BLaER1 treated with 17β-estradiol and CSF1 and Interleukin-3, amounts not matched to agents 10 nM and 100 nM (cell line): ENCODE data around the gene CD72.

Source experiments
- H3K27ac ChIP-seq, 11 experiments: shearing (Covaris generic); formaldehyde crosslinking; 2 replicates each; pipeline ENCODE4 v1.8.1; 2022
- H3K27me3 ChIP-seq, 11 experiments: shearing (Covaris generic); formaldehyde crosslinking; 2 replicates each; pipeline ENCODE4 v1.8.1; 2022
- H3K36me3 ChIP-seq, 11 experiments: shearing (Covaris generic); formaldehyde crosslinking; 2 replicates each; pipeline ENCODE4 v1.8.1; 2022
- H3K4me1 ChIP-seq, 10 experiments: shearing (Covaris generic); formaldehyde crosslinking; 2 replicates each; pipeline ENCODE4 v1.8.1; 2022
- H3K4me2 ChIP-seq, 11 experiments: shearing (Covaris generic); formaldehyde crosslinking; 2 replicates each; pipeline ENCODE4 v1.8.1; 2022
- H3K4me3 ChIP-seq, 10 experiments: shearing (Covaris generic); formaldehyde crosslinking; 2 replicates each; pipeline ENCODE4 v1.8.1; 2022
- H3K9ac ChIP-seq, 11 experiments: shearing (Covaris generic); formaldehyde crosslinking; 2 replicates each; pipeline ENCODE4 v1.8.1; 2022
- H3K9me3 ChIP-seq, 11 experiments: shearing (Covaris generic); formaldehyde crosslinking; replicated peaks in 1 of 11; 2 replicates each; pipeline ENCODE4 v1.8.1; 2022
- H4K20me1 ChIP-seq, 11 experiments: shearing (Covaris generic); formaldehyde crosslinking; 2 replicates each; pipeline ENCODE4 v1.8.1; 2022
- Cebpa-rat ChIP-seq, 11 experiments: shearing (Covaris generic); IDR thresholded peaks; 2 replicates each; pipeline ENCODE4 v1.8.1; 2022

Gene CD72

GRCh38 chr9:35636135-35636876 lies 18.1 kb upstream of the CD72 start:
- peak overlapping the region; percentile 66 to 96 (median 84) for H3K4me2 ChIP-seq
- TF ChIP-seq Cebpa-rat (IDR thresholded peaks at IDR 0.05), result no peak
- H4K20me1 ChIP-seq, result no peaks in the 10 kb centered on the region
- H3K36me3 ChIP-seq, result peaks cover 0 to 9% (median 7%) of the 10 kb centered on the region in 11 experiments; a peak in 8 of 22 replicates
- H3K4me3 ChIP-seq, result peak overlapping the region in 3 of 10 experiments; percentile 11 to 26 (median 14); a peak in 3 of 20 replicates
- H3K9me3 ChIP-seq, result peaks cover 0 to 17% (median 13%) of the 10 kb centered on the region in 11 experiments; a peak in 16 of 22 replicates
- no peaks in the 10 kb centered on the region for H3K27me3 ChIP-seq
- peak overlapping the region; percentile 41 to 82 (median 70) for H3K9ac ChIP-seq
- peaks cover 72 to 87% (median 80%) of the 10 kb centered on the region in 10 experiments for H3K4me1 ChIP-seq
- H3K27ac ChIP-seq, result peak overlapping the region; percentile 74 to 93 (median 84)

DNA sequence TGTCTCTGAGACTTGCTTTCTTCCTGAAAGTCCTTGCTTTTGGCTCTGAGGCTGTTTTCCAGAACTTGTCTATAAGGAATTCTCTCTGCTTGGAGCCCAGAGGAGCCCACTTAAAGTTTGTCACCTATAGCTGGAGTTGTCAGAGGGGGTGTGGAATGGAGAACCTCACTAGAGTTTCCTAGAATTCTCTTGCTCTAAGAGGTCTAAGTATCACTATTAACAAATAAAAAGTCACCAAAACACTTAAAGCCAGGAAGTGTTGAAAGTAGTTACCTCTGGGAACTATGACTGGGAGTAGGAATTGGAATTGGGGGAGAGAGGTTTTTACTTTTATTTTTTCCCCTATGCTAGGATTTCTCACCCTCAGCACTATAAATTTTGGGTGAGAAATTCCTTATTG lies 17.5 kb upstream of the CD72 start:
- H3K9me3 ChIP-seq, result peaks cover 0 to 11% (median 7%) of the 10 kb centered on the region in 11 experiments; a peak in 16 of 22 replicates
- H4K20me1 ChIP-seq, result no peaks in the 10 kb centered on the region
- peak overlapping the region; percentile 66 to 96 (median 84) for H3K4me2 ChIP-seq
- H3K27me3 ChIP-seq, result no peaks in the 10 kb centered on the region
- peak overlapping the region; percentile 74 to 93 (median 84) for H3K27ac ChIP-seq
- H3K36me3 ChIP-seq, result peaks cover 0 to 6% (median 5%) of the 10 kb centered on the region in 11 experiments; a peak in 8 of 22 replicates
- H3K4me1 ChIP-seq, result peaks cover 66 to 82% (median 74%) of the 10 kb centered on the region in 10 experiments
- no peak for TF ChIP-seq Cebpa-rat (IDR thresholded peaks at IDR 0.05)
- peak overlapping the region in 2 of 10 experiments; percentile 11 to 26; a peak in 2 of 20 replicates for H3K4me3 ChIP-seq
- peak overlapping the region in 10 of 11 experiments; percentile 11 to 82 (median 71); a peak in 19 of 22 replicates for H3K9ac ChIP-seq

- Histone ChIP-seq H3K9me3 (peaks cover 0 to 6% (median 0%) of the 10 kb centered on the region in 11 experiments; a peak in 1 of 22 replicates), H3K4me3 (no peak overlapping the region), H4K20me1 (no peaks in the 10 kb centered on the region), H3K36me3 (no peaks in the 10 kb centered on the region), H3K4me1 (peaks cover 13 to 77% (median 31%) of the 10 kb centered on the region in 10 experiments), H3K4me2 (0 out of 22 replicates have a peak overlapping the region, but pooled peaks of 1 of the 11 experiments have one; percentile 1), H3K27ac (no peak overlapping the region), H3K9ac (no peak overlapping the region), H3K27me3 (no peaks in the 10 kb centered on the region)
- TF ChIP-seq Cebpa-rat (IDR thresholded peaks at IDR 0.05), result no peak
These were observed 11.4 kb upstream of the CD72 start for GRCh38 chr9:35629597-35629996.

GRCh38 chr9:35628389-35628991 lies 10.3 kb upstream of the CD72 start:
- H3K4me2 ChIP-seq, result peak overlapping the region in 2 of 11 experiments; percentile 41 to 42; a peak in 1 of 22 replicates
- no peak for TF ChIP-seq Cebpa-rat (IDR thresholded peaks at IDR 0.05)
- no peaks in the 10 kb centered on the region for H4K20me1 ChIP-seq
- peaks cover 2 to 70% (median 22%) of the 10 kb centered on the region in 10 experiments for H3K4me1 ChIP-seq
- H3K36me3 ChIP-seq, result no peaks in the 10 kb centered on the region
- 0 out of 22 replicates have a peak overlapping the region, but pooled peaks of 1 of the 11 experiments have one; percentile 20 for H3K27ac ChIP-seq
- no peaks in the 10 kb centered on the region for H3K27me3 ChIP-seq
- no peak overlapping the region for H3K4me3 ChIP-seq
- H3K9me3 ChIP-seq, result peaks cover 0 to 6% (median 0%) of the 10 kb centered on the region in 11 experiments; a peak in 1 of 22 replicates
- H3K9ac ChIP-seq, result peak overlapping the region in 1 of 11 experiments; percentile 16; a peak in 1 of 22 replicates

- peak overlapping the region in 10 of 11 experiments; percentile 5 to 58 (median 38); a peak in 16 of 22 replicates for H3K4me2 ChIP-seq
- peaks cover 0 to 70% (median 25%) of the 10 kb centered on the region in 10 experiments; a peak in 17 of 20 replicates for H3K4me1 ChIP-seq
- H3K9ac ChIP-seq, result peak overlapping the region in 1 of 11 experiments; percentile 16; a peak in 1 of 22 replicates
- no peak for TF ChIP-seq Cebpa-rat (IDR thresholded peaks at IDR 0.05)
- H3K36me3 ChIP-seq, result no peaks in the 10 kb centered on the region
- H3K27me3 ChIP-seq, result no peaks in the 10 kb centered on the region
- H4K20me1 ChIP-seq, result no peaks in the 10 kb centered on the region
- H3K27ac ChIP-seq, result peak overlapping the region in 2 of 11 experiments; percentile 20 to 21; a peak in 3 of 22 replicates
- peaks cover 0 to 6% (median 0%) of the 10 kb centered on the region in 11 experiments; a peak in 1 of 22 replicates for H3K9me3 ChIP-seq
- no peak overlapping the region for H3K4me3 ChIP-seq
These were observed 9.4 kb upstream of the CD72 start for GRCh38 chr9:35627575-35627974.

- Histone ChIP-seq H3K36me3 (peaks cover 0 to 18% (median 7%) of the 10 kb centered on the region in 11 experiments; a peak in 12 of 22 replicates), H3K9ac (peak overlapping the region in 10 of 11 experiments; percentile 70 to 84 (median 76); a peak in 18 of 22 replicates), H3K4me3 (peak overlapping the region in 8 of 10 experiments; percentile 32 to 67 (median 61); a peak in 9 of 20 replicates), H3K27me3 (no peaks in the 10 kb centered on the region), H3K4me2 (peak overlapping the region; percentile 85 to 100 (median 96)), H4K20me1 (peaks cover 0 to 12% (median 0%) of the 10 kb centered on the region in 11 experiments; a peak in 3 of 22 replicates), H3K9me3 (no peaks in the 10 kb centered on the region), H3K4me1 (peaks cover 72 to 91% (median 84%) of the 10 kb centered on the region in 10 experiments), H3K27ac (peak overlapping the region; percentile 68 to 97 (median 94); a peak in 21 of 22 replicates)
- TF ChIP-seq Cebpa-rat (IDR thresholded peaks at IDR 0.05), result no peak
These were observed 1.6 kb upstream of the CD72 start for GRCh38 chr9:35619800-35620158.

GRCh38 chr9:35618854-35619799 lies 914 bp upstream of the CD72 start:
- Histone ChIP-seq H3K4me1 (peaks cover 75 to 96% (median 87%) of the 10 kb centered on the region in 10 experiments), H3K9ac (peak overlapping the region; percentile 70 to 84 (median 76)), H4K20me1 (peaks cover 0 to 16% (median 0%) of the 10 kb centered on the region in 11 experiments; a peak in 3 of 22 replicates), H3K27me3 (no peaks in the 10 kb centered on the region), H3K4me2 (peak overlapping the region; percentile 85 to 100 (median 96)), H3K9me3 (no peaks in the 10 kb centered on the region), H3K4me3 (peak overlapping the region; percentile 55 to 67 (median 61)), H3K27ac (peak overlapping the region; percentile 68 to 97 (median 94)), H3K36me3 (peaks cover 0 to 24% (median 14%) of the 10 kb centered on the region in 11 experiments; a peak in 14 of 22 replicates)
- TF ChIP-seq Cebpa-rat (IDR thresholded peaks at IDR 0.05), result no peak
